ENCODE results near the gene MMEL1. TPM values are rescaled to one million over a fixed set of nuclear protein-coding genes. Genes with fewer than 3 reads are reported as not detected.
A peak's percentile ranks its signal among the peaks of the same experiment; 100 is the strongest.

MMEL1 gene
- total and polyA plus RNA-seq, 7 experiments from 2014 or later, result 2.0 to 20.5 (median 2.8) TPM

- H3K4me3 ChIP-seq (ENCODE audit: low read length), result no peak overlapping the region
- H3K27me3 ChIP-seq (ENCODE audit: control insufficient read depth in 2 of 2, insufficient read depth in 2 of 2, low read length in 2 of 2), result peaks cover 4 to 15% of the 10 kb centered on the region in 2 donors
- no peak overlapping the region for H3K4me3 Mint-ChIP-seq
- CTCF ChIA-PET, result no interaction called here
- H3K9me3 ChIP-seq (ENCODE audit: control insufficient read depth in 2 of 3, low read length in 3 of 3), result peaks cover 0 to 19% (median 0%) of the 10 kb centered on the region in 3 experiments
- POLR2A ChIA-PET, result no interaction called here
- H3K36me3 ChIP-seq (ENCODE audit: control insufficient read depth in 2 of 3, insufficient read depth in 3 of 3, low read length in 3 of 3), result no peaks in the 10 kb centered on the region
- H3K36me3 Mint-ChIP-seq, result peaks cover 0 to 10% (median 4%) of the 10 kb centered on the region in 5 donors
- no peak overlapping the region for H3K27ac ChIP-seq (ENCODE audit: low read depth, low read length)
- H3K27me3 Mint-ChIP-seq, result peaks cover 5 to 41% (median 38%) of the 10 kb centered on the region in 5 donors
- ATAC-seq (no peak), DNase-seq (peak in 3 of 9 donors; percentile 1 to 15 (median 3))
- H3K4me1 Mint-ChIP-seq, result peaks cover 0 to 10% (median 0%) of the 10 kb centered on the region in 7 donors
- H3K4me1 ChIP-seq (ENCODE audit: control insufficient read depth in 2 of 2, insufficient read depth in 2 of 2, low read length in 2 of 2), result no peaks in the 10 kb centered on the region
- intact Hi-C loops (cut with micrococcal nuclease), result no loop called here
- H3K27ac Mint-ChIP-seq, result no peak overlapping the region
- H3K9me3 Mint-ChIP-seq, result peaks cover 0 to 30% (median 11%) of the 10 kb centered on the region in 11 donors
These were observed 18.3 kb upstream of the MMEL1 start for GRCh38 chr1:2650967-2651645.

GRCh38 chr1:2646837-2647236 lies 14.0 kb upstream of the MMEL1 start:
- CTCF ChIA-PET, result interaction anchor here (1.0 kb wide), 1 partner anchor 63 kb away, joined by 3 read pairs; no protein-coding TSS in a partner anchor
- H3K27me3 ChIP-seq (ENCODE audit: control insufficient read depth in 2 of 2, insufficient read depth in 2 of 2, low read length in 2 of 2), result no peaks in the 10 kb centered on the region
- DNase-seq (no peak), ATAC-seq (no peak)
- H3K4me3 ChIP-seq (ENCODE audit: low read length), result no peak overlapping the region
- Mint-ChIP-seq H3K9me3 (peaks cover 0 to 19% (median 10%) of the 10 kb centered on the region in 11 donors), H3K4me3 (no peak overlapping the region), H3K36me3 (peaks cover 0 to 4% (median 4%) of the 10 kb centered on the region in 5 donors), H3K27ac (peak overlapping the region in 2 of 9 donors; percentile 15 to 16), H3K4me1 (peaks cover 6 to 14% (median 9%) of the 10 kb centered on the region in 7 donors), H3K27me3 (peaks cover 0 to 3% (median 0%) of the 10 kb centered on the region in 5 donors)
- intact Hi-C loops (cut with micrococcal nuclease), result loop anchor here in 1 of 2 donors (10.0 kb wide), 1 partner anchor 452 kb away; the partner anchor contains the start of gene FAAP20
- no peaks in the 10 kb centered on the region for H3K36me3 ChIP-seq (ENCODE audit: control insufficient read depth in 2 of 3, insufficient read depth in 3 of 3, low read length in 3 of 3)
- no peak overlapping the region for H3K27ac ChIP-seq (ENCODE audit: low read depth, low read length)
- H3K9me3 ChIP-seq (ENCODE audit: control insufficient read depth in 2 of 3, low read length in 3 of 3), result peaks cover 0 to 24% (median 0%) of the 10 kb centered on the region in 3 experiments
- peaks cover 5 to 9% of the 10 kb centered on the region in 2 donors for H3K4me1 ChIP-seq (ENCODE audit: control insufficient read depth in 2 of 2, insufficient read depth in 2 of 2, low read length in 2 of 2)
- POLR2A ChIA-PET, result interaction anchor here (0.6 to 1.4 kb wide), 2 partner anchors 85 to 1246 kb away, joined by 3 to 4 read pairs; no protein-coding TSS in a partner anchor

- ATAC-seq, result no peak
- Histone ChIP-seq H3K36me3 (ENCODE audit: control insufficient read depth in 2 of 3, insufficient read depth in 3 of 3, low read length in 3 of 3) (no peaks in the 10 kb centered on the region), H3K27me3 (ENCODE audit: control insufficient read depth in 2 of 2, insufficient read depth in 2 of 2, low read length in 2 of 2) (no peaks in the 10 kb centered on the region), H3K9me3 (ENCODE audit: control insufficient read depth in 2 of 3, low read length in 3 of 3) (peaks cover 0 to 24% (median 0%) of the 10 kb centered on the region in 3 experiments), H3K4me1 (ENCODE audit: control insufficient read depth in 2 of 2, insufficient read depth in 2 of 2, low read length in 2 of 2) (peaks cover 9% of the 10 kb centered on the region in 2 donors), H3K4me3 (ENCODE audit: low read length) (no peak overlapping the region), H3K27ac (ENCODE audit: low read depth, low read length) (no peak overlapping the region)
- Mint-ChIP-seq H3K9me3 (peaks cover 0 to 19% (median 10%) of the 10 kb centered on the region in 11 donors), H3K4me3 (peak overlapping the region in 3 of 10 donors; percentile 1 to 35 (median 9)), H3K27ac (peak overlapping the region in 2 of 9 donors; percentile 36 to 51), H3K4me1 (peaks cover 6 to 14% (median 9%) of the 10 kb centered on the region in 7 donors), H3K27me3 (peaks cover 0 to 3% (median 0%) of the 10 kb centered on the region in 5 donors), H3K36me3 (peaks cover 0 to 4% (median 4%) of the 10 kb centered on the region in 5 donors)
- DNase-seq, result no peak
- intact Hi-C loops (cut with micrococcal nuclease), result loop anchor here in 1 of 2 donors (10.0 kb wide), 1 partner anchor 451 kb away; the partner anchor contains the start of gene FAAP20
- POLR2A ChIA-PET, result no interaction called here
- CTCF ChIA-PET, result interaction anchor here (0.8 to 1.0 kb wide), 2 partner anchors 62 to 91 kb away, joined by 3 read pairs; no protein-coding TSS in a partner anchor
These were observed 13.0 kb upstream of the MMEL1 start for GRCh38 chr1:2645776-2646175.

- POLR2A ChIA-PET, result interaction anchor here (0.5 to 4.1 kb wide), 2 partner anchors 59 to 66 kb away, joined by 3 to 29 read pairs; partner anchors contain the start of gene PRXL2B
- H3K9me3 Mint-ChIP-seq, result peaks cover 0 to 19% (median 10%) of the 10 kb centered on the region in 11 donors
- H3K36me3 ChIP-seq (ENCODE audit: control insufficient read depth in 2 of 3, insufficient read depth in 3 of 3, low read length in 3 of 3), result no peaks in the 10 kb centered on the region
- H3K27me3 Mint-ChIP-seq, result peaks cover 0 to 3% (median 0%) of the 10 kb centered on the region in 5 donors
- peaks cover 0 to 4% (median 4%) of the 10 kb centered on the region in 5 donors for H3K36me3 Mint-ChIP-seq
- CTCF ChIA-PET, result interaction anchor here (0.8 kb wide), 1 partner anchor 90 kb away, joined by 3 read pairs; no protein-coding TSS in a partner anchor
- no peak overlapping the region for H3K4me3 ChIP-seq (ENCODE audit: low read length)
- ATAC-seq (no peak), DNase-seq (no peak)
- H3K27me3 ChIP-seq (ENCODE audit: control insufficient read depth in 2 of 2, insufficient read depth in 2 of 2, low read length in 2 of 2), result no peaks in the 10 kb centered on the region
- no peak overlapping the region for H3K27ac Mint-ChIP-seq
- H3K4me1 Mint-ChIP-seq, result peaks cover 6 to 14% (median 9%) of the 10 kb centered on the region in 7 donors
- H3K4me3 Mint-ChIP-seq, result peak overlapping the region in 1 of 10 donors; percentile 45
- no peak overlapping the region for H3K27ac ChIP-seq (ENCODE audit: low read depth, low read length)
- H3K4me1 ChIP-seq (ENCODE audit: control insufficient read depth in 2 of 2, insufficient read depth in 2 of 2, low read length in 2 of 2), result peaks cover 9% of the 10 kb centered on the region in 2 donors
- H3K9me3 ChIP-seq (ENCODE audit: control insufficient read depth in 2 of 3, low read length in 3 of 3), result peaks cover 0 to 24% (median 0%) of the 10 kb centered on the region in 3 experiments
- intact Hi-C loops (cut with micrococcal nuclease), result loop anchor here in 1 of 2 donors (10.0 kb wide), 1 partner anchor 450 kb away; the partner anchor contains the start of gene FAAP20
These were observed 12.3 kb upstream of the MMEL1 start for GRCh38 chr1:2645143-2645542.

GRCh38 chr1:2644591-2645101 lies 11.8 kb upstream of the MMEL1 start:
- Histone ChIP-seq H3K4me1 (ENCODE audit: control insufficient read depth in 2 of 2, insufficient read depth in 2 of 2, low read length in 2 of 2) (peaks cover 9% of the 10 kb centered on the region in 2 donors), H3K4me3 (ENCODE audit: low read length) (no peak overlapping the region), H3K36me3 (ENCODE audit: control insufficient read depth in 2 of 3, insufficient read depth in 3 of 3, low read length in 3 of 3) (no peaks in the 10 kb centered on the region), H3K27ac (ENCODE audit: low read depth, low read length) (no peak overlapping the region), H3K27me3 (ENCODE audit: control insufficient read depth in 2 of 2, insufficient read depth in 2 of 2, low read length in 2 of 2) (no peaks in the 10 kb centered on the region), H3K9me3 (ENCODE audit: control insufficient read depth in 2 of 3, low read length in 3 of 3) (peaks cover 0 to 24% (median 0%) of the 10 kb centered on the region in 3 experiments)
- Mint-ChIP-seq H3K4me3 (peak overlapping the region in 1 of 10 donors; percentile 45), H3K9me3 (peaks cover 0 to 19% (median 10%) of the 10 kb centered on the region in 11 donors), H3K4me1 (peaks cover 6 to 14% (median 9%) of the 10 kb centered on the region in 7 donors), H3K36me3 (peaks cover 0 to 4% (median 4%) of the 10 kb centered on the region in 5 donors), H3K27ac (no peak overlapping the region), H3K27me3 (peaks cover 0 to 3% (median 0%) of the 10 kb centered on the region in 5 donors)
- intact Hi-C loops (cut with micrococcal nuclease), result loop anchor here in 1 of 2 donors (10.0 kb wide), 1 partner anchor 450 kb away; the partner anchor contains the start of gene FAAP20
- ChIA-PET POLR2A (interaction anchor here (0.5 to 4.1 kb wide), 2 partner anchors 59 to 65 kb away, joined by 3 to 29 read pairs; partner anchors contain the start of gene PRXL2B), CTCF (no interaction called here)
- peak in 1 of 9 donors; percentile 5 for DNase-seq
- no peak for ATAC-seq

GRCh38 chr1:2644171-2644570 lies 11.4 kb upstream of the MMEL1 start:
- Histone ChIP-seq H3K4me3 (ENCODE audit: low read length) (no peak overlapping the region), H3K27me3 (ENCODE audit: control insufficient read depth in 2 of 2, insufficient read depth in 2 of 2, low read length in 2 of 2) (no peaks in the 10 kb centered on the region), H3K9me3 (ENCODE audit: control insufficient read depth in 2 of 3, low read length in 3 of 3) (peaks cover 0 to 24% (median 0%) of the 10 kb centered on the region in 3 experiments), H3K36me3 (ENCODE audit: control insufficient read depth in 2 of 3, insufficient read depth in 3 of 3, low read length in 3 of 3) (no peaks in the 10 kb centered on the region), H3K4me1 (ENCODE audit: control insufficient read depth in 2 of 2, insufficient read depth in 2 of 2, low read length in 2 of 2) (peaks cover 9% of the 10 kb centered on the region in 2 donors), H3K27ac (ENCODE audit: low read depth, low read length) (no peak overlapping the region)
- DNase-seq (peak in 1 of 9 donors; percentile 5), ATAC-seq (no peak)
- Mint-ChIP-seq H3K9me3 (peaks cover 0 to 19% (median 10%) of the 10 kb centered on the region in 11 donors), H3K27me3 (peaks cover 0 to 3% (median 0%) of the 10 kb centered on the region in 5 donors), H3K4me1 (peaks cover 6 to 14% (median 9%) of the 10 kb centered on the region in 7 donors), H3K4me3 (peak overlapping the region in 3 of 10 donors; percentile 19 to 89 (median 57)), H3K27ac (peak overlapping the region in 3 of 9 donors; percentile 51 to 77 (median 68)), H3K36me3 (peaks cover 0 to 4% (median 4%) of the 10 kb centered on the region in 5 donors)
- intact Hi-C loops (cut with micrococcal nuclease), result loop anchor here in 1 of 2 donors (10.0 kb wide), 1 partner anchor 449 kb away; the partner anchor contains the start of gene FAAP20
- CTCF ChIA-PET, result no interaction called here
- POLR2A ChIA-PET, result interaction anchor here (4.1 kb wide), 1 partner anchor 58 kb away, joined by 29 read pairs; the partner anchor contains the start of gene PRXL2B
